ENCODE results near the gene IGIP.

Gene IGIP

GRCh38 chr5:140140435-140140834, 14.7 kb downstream of the IGIP start:
- H3K4me3 ChIP-seq (ENCODE audit: low read length), result no peak overlapping the region
- TF ChIP-seq, protein P1, sequence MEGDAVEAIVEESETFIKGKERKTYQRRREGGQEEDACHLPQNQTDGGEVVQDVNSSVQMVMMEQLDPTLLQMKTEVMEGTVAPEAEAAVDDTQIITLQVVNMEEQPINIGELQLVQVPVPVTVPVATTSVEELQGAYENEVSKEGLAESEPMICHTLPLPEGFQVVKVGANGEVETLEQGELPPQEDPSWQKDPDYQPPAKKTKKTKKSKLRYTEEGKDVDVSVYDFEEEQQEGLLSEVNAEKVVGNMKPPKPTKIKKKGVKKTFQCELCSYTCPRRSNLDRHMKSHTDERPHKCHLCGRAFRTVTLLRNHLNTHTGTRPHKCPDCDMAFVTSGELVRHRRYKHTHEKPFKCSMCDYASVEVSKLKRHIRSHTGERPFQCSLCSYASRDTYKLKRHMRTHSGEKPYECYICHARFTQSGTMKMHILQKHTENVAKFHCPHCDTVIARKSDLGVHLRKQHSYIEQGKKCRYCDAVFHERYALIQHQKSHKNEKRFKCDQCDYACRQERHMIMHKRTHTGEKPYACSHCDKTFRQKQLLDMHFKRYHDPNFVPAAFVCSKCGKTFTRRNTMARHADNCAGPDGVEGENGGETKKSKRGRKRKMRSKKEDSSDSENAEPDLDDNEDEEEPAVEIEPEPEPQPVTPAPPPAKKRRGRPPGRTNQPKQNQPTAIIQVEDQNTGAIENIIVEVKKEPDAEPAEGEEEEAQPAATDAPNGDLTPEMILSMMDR (IDR thresholded peaks at IDR 0.05; ENCODE audit: insufficient read depth, low read depth, low read length, missing control alignments), result no peak
- DNase-seq (ENCODE audit: low read depth), result no peak

GRCh38 chr5:140141241-140141640, 15.5 kb downstream of the IGIP start:
- TF ChIP-seq, protein P1 (IDR thresholded peaks at IDR 0.05; ENCODE audit: insufficient read depth, low read depth, low read length, missing control alignments), result no peak
- peak; percentile 27 for DNase-seq (ENCODE audit: low read depth)
- H3K4me3 ChIP-seq (ENCODE audit: low read length), result no peak overlapping the region

GRCh38 chr5:140142246-140142645, 16.5 kb downstream of the IGIP start:
- no peak overlapping the region for H3K4me3 ChIP-seq (ENCODE audit: low read length)
- TF ChIP-seq, protein P1 (IDR thresholded peaks at IDR 0.05; ENCODE audit: insufficient read depth, low read depth, low read length, missing control alignments), result no peak
- no peak for DNase-seq (ENCODE audit: low read depth)

DNA sequence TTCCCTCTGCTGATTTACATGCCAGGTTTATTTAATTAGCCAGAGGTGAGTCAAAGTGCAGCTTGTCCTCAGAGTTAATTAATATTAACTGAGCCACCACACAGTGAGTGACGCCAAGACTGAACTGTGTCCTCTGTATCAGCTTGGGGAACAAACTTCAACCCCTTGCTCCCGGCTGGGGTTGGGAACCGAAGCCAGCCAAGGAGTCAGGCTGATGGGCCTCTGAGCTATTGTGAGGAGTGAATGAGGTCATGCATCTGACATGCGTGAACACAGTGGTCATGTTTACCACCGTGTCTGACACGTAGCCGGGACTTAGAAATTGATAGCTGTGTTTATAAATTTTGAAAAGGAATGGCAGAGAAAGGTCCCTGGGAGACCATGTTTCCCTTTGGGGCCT, 17.1 kb downstream of the IGIP start:
- H3K4me3 ChIP-seq (ENCODE audit: low read length), result no peak overlapping the region
- DNase-seq (ENCODE audit: low read depth), result no peak
- TF ChIP-seq, protein P1 (IDR thresholded peaks at IDR 0.05; ENCODE audit: insufficient read depth, low read depth, low read length, missing control alignments), result no peak

DNA sequence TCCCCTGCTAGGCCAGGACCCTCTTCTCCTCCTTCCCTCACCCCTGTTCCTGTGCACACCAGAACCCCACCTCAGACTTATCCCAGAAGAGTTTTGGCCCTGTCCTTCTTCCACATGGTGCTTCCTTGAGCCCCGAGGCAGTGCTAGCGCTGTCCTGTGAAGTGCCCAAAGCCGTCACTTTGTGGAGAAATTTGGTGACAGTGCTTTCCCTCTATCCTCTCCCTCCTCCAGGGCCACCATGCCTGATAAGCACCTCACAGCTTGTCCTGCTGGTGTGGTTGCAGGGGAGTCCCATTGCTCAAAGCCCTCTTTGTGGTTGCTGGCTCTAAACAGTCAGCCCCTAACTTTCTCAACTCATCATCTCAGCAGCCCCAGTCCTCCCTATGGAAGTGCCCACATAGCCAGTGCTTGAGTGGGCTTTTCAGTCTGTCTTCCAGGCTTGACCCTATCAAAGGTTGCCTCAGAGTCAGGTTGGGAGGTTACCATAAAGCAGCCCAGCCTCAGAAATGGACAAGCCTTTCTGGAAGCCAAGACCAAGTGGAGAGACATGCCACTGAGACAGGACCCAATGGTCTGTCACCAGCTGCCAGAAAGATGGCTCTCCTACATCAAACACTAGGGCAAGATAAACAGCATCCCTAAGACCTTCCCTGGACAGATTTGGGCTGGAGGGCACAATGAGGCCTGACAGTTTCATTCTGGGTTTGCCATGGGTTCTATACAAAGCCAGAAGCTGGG, 18.0 kb downstream of the IGIP start:
- DNase-seq (ENCODE audit: low read depth), result no peak
- H3K4me3 ChIP-seq (ENCODE audit: low read length), result no peak overlapping the region
- TF ChIP-seq, protein P1 (IDR thresholded peaks at IDR 0.05; ENCODE audit: insufficient read depth, low read depth, low read length, missing control alignments), result no peak

GRCh38 chr5:140145256-140145655, 19.5 kb downstream of the IGIP start:
- no peak overlapping the region for H3K4me3 ChIP-seq (ENCODE audit: low read length)
- TF ChIP-seq, protein P1 (IDR thresholded peaks at IDR 0.05; ENCODE audit: insufficient read depth, low read depth, low read length, missing control alignments), result no peak
- no peak for DNase-seq (ENCODE audit: low read depth)
